Natural killer cell (primary cell): Measurements from ENCODE around the gene AMPD3. TPM values are rescaled to one million over a fixed set of nuclear protein-coding genes. Genes with fewer than 3 reads are reported as not detected.

Experiments
- ATAC-seq, 3 donors: fragments of 150-1000 bp in 2 of 3; fragments of 200-7000 bp in 1 of 3; cut with Tn5 transposase; 1 replicate in 1 of 3; 2 replicates in 2 of 3; pipeline ENCODE4 v1.10.0; 2021; ENCODE audit warnings: mild to moderate bottlenecking in 2 of 3, moderate library complexity in 2 of 3
- DNase-seq, 2 donors: peaks; one replicate each; pipeline versions ENCODE4 v3.0.0 to v3.0.0-alpha.2; 2013 to 2021; ENCODE audit warnings: mixed read lengths in 1 of 2
- H3K27ac ChIP-seq: one replicate; pipeline ENCODE4 v1.5.1; 2013; ENCODE audit warnings: mild to moderate bottlenecking, low read length
- H3K27me3 ChIP-seq: one replicate; pipeline ENCODE4 v1.6.1; 2013; ENCODE audit warnings: low read length; ENCODE audit not compliant: control insufficient read depth, insufficient read depth
- H3K36me3 ChIP-seq: one replicate; pipeline ENCODE4 v1.6.1; 2013; ENCODE audit warnings: low read length; ENCODE audit not compliant: control insufficient read depth, insufficient read depth
- H3K4me1 ChIP-seq: one replicate; pipeline ENCODE4 v1.6.1; 2013; ENCODE audit warnings: low read length; ENCODE audit not compliant: control insufficient read depth, insufficient read depth
- H3K4me3 ChIP-seq: one replicate; pipeline ENCODE4 v1.5.1; 2013; ENCODE audit warnings: low read length
- H3K9me3 ChIP-seq: one replicate; pipeline ENCODE4 v1.6.1; 2013; ENCODE audit warnings: low read length; ENCODE audit not compliant: control insufficient read depth, insufficient read depth
- H3K27ac Mint-ChIP-seq, 2 donors: one replicate each; pipeline ENCODE4 v1.8.0; 2022; ENCODE audit warnings: mild to moderate bottlenecking in 2 of 2, mixed read lengths in 2 of 2, moderate library complexity in 1 of 2
- H3K27me3 Mint-ChIP-seq, 2 donors: one replicate each; pipeline ENCODE4 v1.8.0; 2022; ENCODE audit warnings: low read depth in 2 of 2, mixed read lengths in 2 of 2
- H3K36me3 Mint-ChIP-seq: one replicate; pipeline ENCODE4 v1.8.0; 2022; ENCODE audit warnings: mixed read lengths
- H3K4me1 Mint-ChIP-seq, 2 donors: one replicate each; pipeline ENCODE4 v1.8.0; 2022; ENCODE audit warnings: mixed read lengths in 2 of 2
- H3K4me3 Mint-ChIP-seq: one replicate; pipeline ENCODE4 v1.8.0; 2022; ENCODE audit warnings: mild to moderate bottlenecking, moderate library complexity, mixed read lengths
- H3K9me3 Mint-ChIP-seq, 2 donors: one replicate each; pipeline ENCODE4 v1.8.0; 2022; ENCODE audit warnings: mixed read lengths in 2 of 2
- CTCF ChIP-seq: fragments of 200-600 bp; IDR thresholded peaks from one replicate; pipeline ENCODE4 v1.8.0; 2022; ENCODE audit warnings: antibody characterized with exemption
- WGBS: methylation state at CpG from one replicate; pipeline ENCODE4 v1.1.7; 2013; ENCODE audit warnings: missing lambda C conversion rate; ENCODE audit not compliant: insufficient coverage; 5-methylcytosine and 5-hydroxymethylcytosine counted together
- intact Hi-C: fragments of 100-400 bp; cut with micrococcal nuclease; formaldehyde crosslinking; loops from one replicate; pipeline ENCODE4 v1.14.2; 2022
- total RNA-seq, 4 donors: library from RNA; stranded (reverse); fragments of 120-200 nt in 1 of 4; gene quantifications; one replicate each; pipeline versions ENCODE4 v1.2.3 to v1.2.4, GENCODE V29; 2013 to 2022

Gene AMPD3
- total RNA-seq, 3 donors from 2014 or later (not counting 1 experiment from before 2014, with no cell fraction given), result 5.5 to 9.2 (median 6.8) TPM

- Mint-ChIP-seq H3K9me3 (no peaks in the 10 kb centered on the region), H3K4me3 (no peak overlapping the region), H3K27me3 (no peaks in the 10 kb centered on the region), H3K27ac (peak overlapping the region in 1 of 2 donors; percentile 43), H3K36me3 (no peaks in the 10 kb centered on the region), H3K4me1 (peaks cover 25 to 35% of the 10 kb centered on the region in 2 donors)
- no peaks in the 10 kb centered on the region for H3K9me3 ChIP-seq
- H3K4me3 ChIP-seq, result no peak overlapping the region
- 77% methylated on average over 1 of the region's 1 CpG for WGBS
- no peak overlapping the region for H3K27ac ChIP-seq
- intact Hi-C loops, result no loop called here
- no peak for ATAC-seq
- DNase-seq, result no peak
- no peak for TF ChIP-seq CTCF
- no peaks in the 10 kb centered on the region for H3K27me3 ChIP-seq
- H3K36me3 ChIP-seq, result peaks cover 9% of the 10 kb centered on the region
- H3K4me1 ChIP-seq, result peaks cover 23% of the 10 kb centered on the region
These were observed 21.3 kb downstream of the AMPD3 start for GRCh38 chr11:10476342-10476741.

GRCh38 chr11:10476927-10477689, 22.0 kb downstream of the AMPD3 start:
- Mint-ChIP-seq H3K4me3 (no peak overlapping the region), H3K27me3 (no peaks in the 10 kb centered on the region), H3K27ac (peak overlapping the region; percentile 41 to 43), H3K9me3 (no peaks in the 10 kb centered on the region), H3K4me1 (peaks cover 25 to 35% of the 10 kb centered on the region in 2 donors), H3K36me3 (no peaks in the 10 kb centered on the region)
- Histone ChIP-seq H3K9me3 (no peaks in the 10 kb centered on the region), H3K4me1 (peaks cover 23% of the 10 kb centered on the region), H3K27ac (no peak overlapping the region), H3K36me3 (peaks cover 9% of the 10 kb centered on the region), H3K27me3 (no peaks in the 10 kb centered on the region), H3K4me3 (no peak overlapping the region)
- intact Hi-C loops, result no loop called here
- no peak for TF ChIP-seq CTCF
- no peak for ATAC-seq
- DNase-seq, result no peak
- 45% methylated on average over 5 of the region's 5 CpGs for WGBS

GRCh38 chr11:10477690-10478046, 22.6 kb downstream of the AMPD3 start:
- Histone ChIP-seq H3K4me1 (peaks cover 23% of the 10 kb centered on the region), H3K27me3 (no peaks in the 10 kb centered on the region), H3K4me3 (no peak overlapping the region), H3K36me3 (peaks cover 12% of the 10 kb centered on the region), H3K27ac (no peak overlapping the region), H3K9me3 (no peaks in the 10 kb centered on the region)
- H3K4me1 Mint-ChIP-seq, result peaks cover 24 to 33% of the 10 kb centered on the region in 2 donors
- TF ChIP-seq CTCF, result no peak
- no peaks in the 10 kb centered on the region for H3K9me3 Mint-ChIP-seq
- no peaks in the 10 kb centered on the region for H3K36me3 Mint-ChIP-seq
- no peak overlapping the region for H3K27ac Mint-ChIP-seq
- intact Hi-C loops, result no loop called here
- no peak overlapping the region for H3K4me3 Mint-ChIP-seq
- H3K27me3 Mint-ChIP-seq, result no peaks in the 10 kb centered on the region
- 93% methylated on average over 8 of the region's 8 CpGs for WGBS
- no peak for ATAC-seq
- no peak for DNase-seq

GRCh38 chr11:10478066-10478465, 23.0 kb downstream of the AMPD3 start:
- H3K27me3 ChIP-seq, result no peaks in the 10 kb centered on the region
- H3K27ac ChIP-seq, result no peak overlapping the region
- Mint-ChIP-seq H3K4me3 (no peak overlapping the region), H3K27ac (no peak overlapping the region), H3K4me1 (peaks cover 20 to 29% of the 10 kb centered on the region in 2 donors), H3K9me3 (no peaks in the 10 kb centered on the region), H3K36me3 (no peaks in the 10 kb centered on the region), H3K27me3 (no peaks in the 10 kb centered on the region)
- DNase-seq, result no peak
- H3K4me1 ChIP-seq, result peaks cover 22% of the 10 kb centered on the region
- no peak for TF ChIP-seq CTCF
- no peaks in the 10 kb centered on the region for H3K9me3 ChIP-seq
- no peak for ATAC-seq
- H3K4me3 ChIP-seq, result no peak overlapping the region
- H3K36me3 ChIP-seq, result peaks cover 12% of the 10 kb centered on the region
- intact Hi-C loops, result no loop called here
- 52% methylated on average over 3 of the region's 3 CpGs for WGBS
